GM19372 (cell line): ENCODE measurements around the gene P2RY2.

Experiments
- ATAC-seq: cut with Tn5 transposase; IDR thresholded peaks from one replicate; pipeline ENCODE4 v1.9.1; 2021; ENCODE audit warnings: mild to moderate bottlenecking, low read depth, moderate library complexity; ENCODE audit not compliant: unreplicated experiment

Gene P2RY2

DNA sequence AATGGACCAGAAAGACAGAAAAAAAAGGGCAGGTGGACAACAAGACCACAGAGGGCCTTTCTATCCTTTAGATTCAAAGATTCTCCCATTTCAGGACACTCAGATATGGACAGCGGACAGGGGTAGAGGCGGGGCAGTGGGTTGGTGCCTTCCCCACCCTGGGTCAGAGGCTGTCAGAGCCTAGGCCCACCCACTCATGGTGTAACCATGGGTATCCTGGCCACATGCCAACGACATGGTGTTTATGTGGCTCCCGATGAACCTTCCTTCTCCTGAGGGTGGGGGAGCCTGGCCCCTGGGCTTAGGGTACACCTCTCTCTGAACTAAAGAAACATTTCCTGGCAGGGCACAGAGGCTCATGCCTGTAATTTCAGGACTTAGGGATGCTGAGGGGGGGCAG lies 14.3 kb upstream of the P2RY2 start:
- no peak for ATAC-seq

DNA sequence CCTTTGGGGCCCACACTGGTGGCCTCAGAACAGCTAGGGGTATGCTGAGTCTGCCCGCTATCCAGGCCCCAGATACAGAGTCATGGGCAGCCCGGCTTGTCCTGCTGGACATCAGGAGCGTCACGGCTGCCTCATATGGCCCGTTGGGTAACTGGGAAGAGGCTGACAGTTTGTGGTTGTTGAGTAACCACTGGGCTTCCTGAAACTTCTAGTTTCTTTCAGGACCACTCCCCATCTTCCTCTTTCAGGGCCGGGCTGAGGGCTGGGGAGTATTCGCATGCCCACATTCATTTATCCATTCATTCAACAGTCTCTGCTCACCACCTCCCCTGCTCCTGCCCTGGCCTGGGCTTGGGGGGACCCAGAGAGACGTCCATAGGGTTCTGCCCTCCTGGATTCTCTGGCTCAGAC lies 13.4 kb upstream of the P2RY2 start:
- no peak for ATAC-seq

DNA sequence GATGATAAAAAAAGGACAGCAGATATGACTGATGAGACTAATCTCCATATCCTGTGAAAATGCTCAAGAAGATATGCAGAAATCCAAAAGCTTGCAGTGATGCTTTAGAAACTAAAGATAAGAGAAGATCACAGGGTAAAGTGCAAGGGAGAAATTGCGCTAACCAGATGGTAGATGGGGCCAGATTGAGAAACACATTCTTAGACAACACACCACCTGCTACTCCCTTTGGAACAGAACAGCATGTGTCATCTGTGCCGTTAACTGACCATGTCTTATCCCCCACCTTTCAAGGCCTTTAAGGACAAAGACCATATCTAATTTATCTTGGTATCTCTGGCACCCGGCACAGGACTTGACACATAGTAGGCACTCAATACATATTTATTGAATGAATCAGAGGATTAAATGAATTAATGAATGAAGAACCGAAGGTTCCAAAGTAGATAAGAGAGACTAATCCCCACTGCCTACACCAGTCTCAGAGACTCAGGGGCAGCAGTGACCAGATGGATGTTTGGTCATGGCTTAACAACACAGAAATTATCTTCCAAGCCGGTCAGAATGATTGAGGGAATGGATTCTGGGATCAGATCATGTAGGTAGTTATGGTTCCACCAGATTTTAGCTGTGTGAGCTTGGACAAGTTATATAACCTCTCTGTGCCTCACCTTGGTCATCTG lies 12.3 kb upstream of the P2RY2 start:
- ATAC-seq = no peak

DNA sequence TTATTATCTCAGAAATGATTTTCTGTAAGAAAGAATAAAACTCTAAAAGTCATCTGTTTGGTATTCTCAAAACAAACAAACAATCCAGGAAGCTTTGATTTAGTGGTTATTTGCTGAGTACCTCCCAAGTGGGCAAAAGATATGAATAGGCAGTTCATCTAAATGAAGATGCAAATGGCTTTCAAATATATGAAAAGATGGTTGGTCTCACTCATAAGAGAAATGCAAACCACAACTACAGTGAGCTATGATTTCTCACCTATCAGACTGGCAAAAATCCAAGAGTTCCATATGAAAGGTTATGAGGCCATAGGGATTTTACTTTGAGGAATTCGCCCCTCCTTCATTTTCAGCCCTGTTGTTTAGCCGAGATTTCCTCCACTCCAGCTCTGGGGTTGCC lies 11.3 kb upstream of the P2RY2 start:
- no peak for ATAC-seq

DNA sequence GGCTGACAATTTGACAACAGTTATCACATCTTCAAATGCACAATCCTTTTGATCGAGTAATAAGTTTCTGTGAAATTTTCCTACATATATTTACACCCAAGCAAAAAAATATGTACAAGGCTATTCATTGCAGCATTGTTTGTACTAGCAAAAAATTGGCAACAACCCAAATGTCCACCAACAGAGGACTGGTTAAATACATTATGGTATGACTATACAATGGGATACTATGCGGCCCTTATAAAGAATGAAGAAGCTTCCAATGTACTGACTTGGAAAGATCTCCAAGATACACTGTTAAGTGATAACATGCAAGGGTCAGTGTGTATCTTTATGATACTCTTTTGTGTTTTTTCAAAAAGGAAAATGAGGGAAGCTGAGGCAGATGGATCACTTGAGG lies 8.2 kb upstream of the P2RY2 start:
- no peak for ATAC-seq

DNA sequence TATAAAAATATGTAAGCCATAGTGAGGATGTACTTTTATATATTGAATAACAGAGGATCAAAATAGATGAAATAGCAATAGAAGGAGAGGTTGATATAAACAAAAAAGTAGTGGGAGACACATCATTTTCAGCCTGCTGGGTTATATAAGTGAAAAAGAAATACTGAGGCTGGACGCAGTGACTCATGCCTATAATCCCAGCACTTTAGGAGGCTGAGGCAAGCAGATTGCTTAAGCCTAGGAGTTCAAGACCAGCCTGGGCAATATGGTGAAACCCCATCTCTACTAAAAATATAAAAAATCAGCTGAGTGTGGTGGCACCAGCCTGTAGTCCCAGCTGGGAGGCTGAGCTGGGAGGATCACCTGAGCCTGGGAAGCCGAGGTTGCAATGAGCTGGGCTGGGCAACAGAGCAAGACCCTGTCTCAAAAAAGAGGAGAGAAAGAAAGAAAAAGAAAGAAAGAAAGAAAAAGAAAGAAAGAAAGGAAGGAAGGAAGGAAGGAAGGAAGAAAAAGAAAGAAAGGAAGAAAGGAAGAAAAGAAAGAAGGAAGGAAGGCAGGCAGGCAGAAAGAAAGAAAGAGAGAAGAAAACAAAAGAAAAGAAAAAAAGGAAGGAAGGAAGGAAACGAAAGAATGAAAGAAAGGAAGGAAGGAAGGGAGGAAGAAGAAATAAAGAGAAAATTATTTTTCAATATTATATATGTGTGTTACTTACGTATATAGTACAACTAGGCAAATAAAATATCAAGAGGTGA lies 7.0 kb upstream of the P2RY2 start:
- ATAC-seq = no peak

DNA sequence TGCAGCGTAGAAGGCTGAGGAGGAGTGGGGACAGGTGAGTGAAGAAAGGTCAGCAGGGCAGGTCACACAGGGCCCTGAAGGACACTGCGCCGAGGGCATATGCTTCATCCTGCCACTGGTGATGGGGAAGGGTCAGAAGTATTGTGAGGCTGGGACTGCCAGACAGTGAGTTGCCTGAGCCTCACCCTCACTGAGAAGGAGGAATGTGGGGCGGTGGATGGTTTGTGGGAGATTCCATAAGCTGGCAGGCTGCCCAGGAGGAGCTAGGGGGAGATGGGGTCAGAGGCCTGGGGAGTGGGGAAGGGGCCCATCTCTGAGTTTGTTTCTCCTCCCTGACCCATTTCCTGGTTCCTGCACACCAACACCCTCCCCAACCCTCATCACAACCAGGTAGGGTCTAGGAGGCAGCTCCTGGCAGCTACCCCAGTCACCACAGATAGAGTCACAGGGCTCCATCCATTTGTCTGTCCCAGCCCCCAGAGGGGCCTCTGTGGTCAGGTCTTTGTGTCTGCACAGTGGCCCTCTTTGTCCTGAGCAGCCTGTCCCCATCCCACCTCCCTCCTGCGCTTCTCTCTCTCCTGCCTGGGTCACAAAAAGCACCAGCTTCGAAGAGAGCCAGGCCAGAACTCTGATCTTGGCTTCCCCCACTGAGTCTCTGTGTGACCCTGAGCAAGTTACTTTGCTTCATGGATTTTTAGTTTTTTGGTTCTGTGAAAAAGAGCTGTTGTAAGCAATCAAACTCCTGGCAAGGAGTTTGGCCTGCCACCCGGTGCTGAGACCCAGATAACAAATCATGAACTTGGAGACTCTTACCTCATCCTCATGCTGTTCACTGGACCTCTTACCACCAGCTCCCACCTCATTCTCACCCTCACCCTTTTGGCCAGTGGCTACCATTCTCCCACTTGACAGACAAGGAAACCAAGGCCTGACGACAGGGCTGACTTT lies 4.6 kb upstream of the P2RY2 start:
- no peak for ATAC-seq

DNA sequence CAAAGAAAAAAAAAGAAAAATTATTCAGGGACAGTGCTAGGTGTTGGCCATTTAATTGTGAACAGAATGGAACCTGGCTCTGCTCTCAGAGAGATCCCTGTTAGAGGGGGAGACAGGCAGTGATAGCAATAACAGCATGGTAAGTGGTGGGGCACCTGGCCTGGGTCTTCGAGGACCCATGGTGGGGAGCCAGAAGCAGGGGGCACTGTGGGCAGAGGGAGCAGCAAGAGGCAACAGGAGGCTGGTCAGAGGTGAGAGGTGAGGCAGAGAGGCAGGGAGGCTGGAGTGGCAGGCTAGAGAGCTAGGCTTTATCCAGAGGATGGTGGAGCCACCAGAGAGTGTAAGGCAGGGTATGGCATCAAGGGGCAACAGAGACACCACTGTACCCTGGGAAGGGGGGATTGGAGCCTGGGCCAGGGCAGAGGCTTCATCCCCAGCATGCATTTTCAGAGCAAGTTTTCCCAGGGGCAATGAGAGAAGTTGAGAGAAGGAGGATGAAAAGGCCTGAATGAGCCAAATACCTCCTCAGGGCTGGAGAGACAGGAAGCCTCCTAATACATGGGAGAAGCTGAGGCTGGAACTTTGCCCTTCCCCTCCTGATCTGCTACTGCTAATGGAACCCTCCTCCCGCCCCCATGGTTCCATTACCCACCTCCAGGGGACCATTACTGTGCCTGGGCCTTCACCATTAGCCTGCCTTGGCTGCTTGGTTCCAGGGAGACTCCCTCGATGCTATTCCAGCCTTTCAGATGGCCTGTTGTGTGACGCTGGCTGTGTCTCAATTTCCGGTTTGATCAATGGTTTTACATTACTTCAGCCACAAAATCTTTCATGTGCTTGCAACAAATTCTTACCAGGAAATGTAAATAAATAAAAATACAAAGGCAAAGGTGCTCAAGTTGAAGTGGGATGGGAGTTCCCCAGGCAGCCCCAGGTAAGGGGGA lies 2.6 kb upstream of the P2RY2 start:
- ATAC-seq = no peak

DNA sequence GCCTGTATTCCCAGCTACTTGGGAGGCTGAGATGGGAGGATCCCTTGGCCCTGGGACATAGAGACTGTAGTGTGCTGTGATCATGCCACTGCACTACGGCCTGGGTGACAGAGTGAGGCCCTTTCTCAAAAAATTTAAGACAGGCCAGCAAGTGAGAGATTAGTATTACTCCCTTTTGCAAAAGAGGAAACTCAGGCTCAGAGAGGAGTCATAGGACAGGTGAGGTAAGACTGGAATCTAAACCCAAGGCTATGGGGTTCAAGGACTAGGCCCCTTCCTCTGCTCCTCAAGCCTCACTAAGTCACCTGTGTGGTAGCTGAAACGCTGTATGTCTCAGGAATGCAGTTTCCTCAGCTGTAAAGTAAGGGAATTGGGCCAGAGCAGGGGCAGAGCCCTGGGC lies 1.6 kb upstream of the P2RY2 start:
- ATAC-seq = no peak

DNA sequence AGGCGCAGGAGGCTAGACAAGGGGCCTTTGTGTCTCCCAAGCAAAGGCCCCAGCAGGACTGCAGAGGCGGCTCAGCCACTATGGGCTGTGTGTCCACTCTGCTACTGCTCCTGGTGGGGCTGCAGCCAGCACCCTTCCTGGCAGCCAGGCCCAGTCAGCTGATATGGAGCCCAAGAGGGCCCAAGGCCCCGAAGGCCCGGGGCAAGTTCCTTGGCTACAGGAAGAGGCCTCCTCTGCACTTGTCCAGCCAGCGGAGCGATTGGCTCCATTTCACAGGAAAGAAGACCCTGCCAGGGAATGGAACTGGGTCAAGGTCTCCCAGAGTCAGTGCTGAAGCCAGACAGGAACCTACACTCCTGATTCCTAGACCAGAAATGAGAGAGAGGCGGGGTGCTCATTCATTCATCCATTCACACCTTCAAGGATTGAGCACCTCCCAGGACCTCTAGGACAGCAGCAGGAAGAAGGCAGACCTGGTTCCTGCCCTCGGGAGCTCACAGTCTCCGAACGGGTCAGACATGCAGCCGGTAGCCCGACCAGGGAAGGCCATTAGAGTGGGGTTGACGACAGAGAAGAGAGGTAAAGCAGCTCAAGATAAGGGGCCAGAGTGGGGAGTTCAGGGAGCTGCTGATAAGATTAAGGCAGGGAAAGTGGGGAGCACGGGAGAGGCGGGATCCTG lies 811 bp upstream of the P2RY2 start:
- ATAC-seq = no peak

DNA sequence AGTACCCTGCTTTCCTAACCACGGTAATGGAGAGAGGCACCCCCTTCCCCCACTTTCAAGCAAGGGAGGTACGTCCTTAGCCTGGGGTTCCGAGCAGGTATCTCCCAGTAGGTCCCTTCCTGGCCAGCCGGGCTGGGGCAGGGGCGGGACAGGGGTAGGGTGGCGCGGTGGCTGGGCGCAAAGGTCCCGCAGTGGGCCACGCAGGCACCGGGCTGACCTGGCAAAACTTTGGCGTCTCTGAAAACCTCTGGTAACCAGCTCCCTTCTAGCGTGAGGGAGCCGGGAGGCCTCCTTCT lies 323 bp upstream of the P2RY2 start:
- no peak for ATAC-seq

DNA sequence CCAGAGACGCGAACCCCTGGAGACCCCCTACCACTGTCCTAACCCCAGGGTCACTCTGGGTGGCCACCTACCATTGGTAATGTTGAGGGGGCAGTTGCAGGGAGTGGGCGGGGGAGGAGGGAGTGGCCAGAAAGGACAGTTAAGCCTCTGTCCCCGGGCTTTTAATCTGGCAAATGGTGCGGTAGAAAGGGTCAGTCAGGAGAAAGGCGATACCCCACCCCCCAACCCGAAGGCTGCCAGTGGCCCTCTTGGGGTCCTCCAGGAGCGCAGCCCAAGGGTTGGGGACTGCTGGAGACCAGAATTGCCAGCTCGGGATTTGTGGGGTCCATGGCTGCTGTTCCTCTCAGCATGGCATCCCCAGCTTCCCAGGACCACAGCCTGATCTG lies 742 bp downstream of the P2RY2 start:
- ATAC-seq = no peak

DNA sequence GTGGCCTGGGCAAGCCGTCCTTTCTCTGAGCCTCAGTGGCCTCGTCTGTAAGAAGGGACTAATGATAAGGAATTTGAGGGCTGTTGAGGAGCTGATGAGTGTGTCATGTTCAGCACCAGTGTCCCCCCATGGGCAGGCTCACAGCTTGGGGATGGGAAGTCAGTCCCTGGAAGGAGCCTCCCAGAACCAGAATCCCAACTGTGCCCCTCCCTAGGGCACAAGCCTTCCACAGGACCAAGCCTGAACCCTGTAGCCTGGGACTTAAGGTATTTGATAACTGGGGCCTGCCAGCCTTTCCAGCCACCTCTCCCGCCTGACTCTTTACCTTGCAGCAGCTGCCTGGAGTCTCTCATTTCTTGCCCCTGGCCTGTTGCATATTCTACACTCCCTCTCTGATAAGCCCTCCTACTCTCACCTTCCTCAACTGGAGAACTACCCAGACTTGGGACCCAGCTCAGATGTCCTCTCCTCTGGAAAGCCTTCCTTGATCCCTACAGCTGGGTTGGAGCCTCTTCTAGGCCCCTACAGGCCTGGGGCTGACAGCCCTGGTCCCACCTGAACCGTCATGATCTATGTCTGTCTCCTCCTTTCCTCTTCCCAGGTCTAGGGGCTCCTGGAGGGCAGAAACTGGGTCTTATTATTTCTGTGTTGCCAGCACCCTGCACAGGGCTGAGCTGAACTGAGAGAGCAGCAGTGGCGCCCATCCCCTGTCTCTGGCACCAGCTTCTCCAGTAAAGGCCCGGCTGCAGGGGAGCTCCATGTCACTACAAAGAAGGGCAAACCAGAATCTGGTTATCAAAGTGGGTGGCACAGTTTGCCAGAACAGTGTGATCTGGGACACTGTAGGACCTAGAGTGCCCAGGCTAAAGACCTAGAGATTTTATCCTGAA lies 1.6 kb downstream of the P2RY2 start:
- no peak for ATAC-seq

DNA sequence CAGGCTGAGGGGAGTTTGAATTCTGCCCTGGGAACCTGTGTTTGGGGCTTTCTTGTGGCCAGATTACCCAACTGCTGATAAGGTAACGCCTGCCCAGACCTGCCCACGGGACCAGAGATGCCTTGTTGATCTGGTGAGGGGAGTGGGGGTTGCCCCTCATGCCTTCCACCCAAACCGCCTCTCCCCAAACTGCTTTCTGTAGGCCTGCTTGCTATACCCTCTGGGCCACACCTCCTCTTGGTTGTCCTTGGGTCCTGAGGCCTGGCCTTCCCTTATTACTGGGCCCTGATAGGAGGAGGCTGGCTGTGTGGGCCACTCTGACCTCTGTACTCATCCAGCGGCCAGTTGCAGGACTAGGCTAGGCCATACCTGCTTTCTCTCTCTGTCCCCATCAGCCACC lies 3.4 kb downstream of the P2RY2 start:
- ATAC-seq = no peak

DNA sequence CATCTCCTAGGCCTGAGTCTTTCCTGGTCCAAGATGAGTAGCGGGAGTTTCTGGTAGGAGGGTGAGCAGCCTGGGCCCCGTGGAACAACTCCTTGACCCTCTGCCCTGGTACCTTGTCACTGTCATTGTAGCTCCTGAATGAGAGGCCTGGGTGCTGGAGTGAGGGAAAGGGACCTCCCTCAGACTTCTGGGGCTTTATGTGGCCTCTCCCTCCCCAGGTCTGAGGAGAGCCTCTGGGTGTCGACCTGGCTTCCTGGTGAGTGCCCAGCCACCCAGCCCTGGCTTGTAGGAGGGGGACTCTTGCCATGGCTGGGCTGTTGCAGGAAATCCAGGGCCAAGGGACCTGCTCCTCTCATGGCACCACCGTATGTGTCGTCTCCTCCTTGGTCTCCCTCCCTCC lies 3.9 kb downstream of the P2RY2 start:
- no peak for ATAC-seq

DNA sequence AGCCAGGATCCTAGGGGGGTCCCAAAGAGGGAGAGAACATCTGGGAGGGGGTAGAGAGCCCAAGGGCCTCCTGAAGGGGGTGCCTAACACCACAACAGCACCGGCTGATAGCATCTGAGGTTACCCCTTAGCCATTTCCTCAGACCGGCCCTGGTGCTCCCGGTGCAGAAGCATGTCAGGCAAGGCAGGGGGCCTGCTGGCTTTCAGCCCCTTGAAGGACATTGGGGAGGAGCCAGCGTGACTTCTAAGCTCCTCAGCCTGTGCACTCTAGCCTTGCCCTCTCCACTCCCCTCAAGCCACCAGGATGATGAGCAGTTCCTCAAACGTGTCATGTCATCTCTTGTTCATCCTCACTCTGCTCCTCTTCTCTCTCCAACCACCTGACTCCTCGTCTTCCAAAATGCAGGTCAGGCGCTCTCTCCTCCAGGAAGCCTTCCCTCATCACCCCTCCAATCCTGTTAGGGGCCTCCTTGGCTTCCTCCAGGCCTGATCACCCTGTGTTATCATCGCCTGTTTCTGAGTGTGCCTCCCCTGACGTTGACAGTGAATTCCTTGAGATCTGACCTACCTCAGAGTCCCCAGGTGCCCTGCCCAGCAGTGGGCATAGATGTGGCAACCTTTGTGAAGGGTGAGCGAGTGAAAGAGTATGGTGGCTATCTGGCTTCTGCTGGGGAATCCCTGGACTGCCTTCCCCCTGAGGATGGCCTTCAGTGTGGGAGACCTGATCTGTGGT lies 6.1 kb downstream of the P2RY2 start:
- ATAC-seq = no peak

DNA sequence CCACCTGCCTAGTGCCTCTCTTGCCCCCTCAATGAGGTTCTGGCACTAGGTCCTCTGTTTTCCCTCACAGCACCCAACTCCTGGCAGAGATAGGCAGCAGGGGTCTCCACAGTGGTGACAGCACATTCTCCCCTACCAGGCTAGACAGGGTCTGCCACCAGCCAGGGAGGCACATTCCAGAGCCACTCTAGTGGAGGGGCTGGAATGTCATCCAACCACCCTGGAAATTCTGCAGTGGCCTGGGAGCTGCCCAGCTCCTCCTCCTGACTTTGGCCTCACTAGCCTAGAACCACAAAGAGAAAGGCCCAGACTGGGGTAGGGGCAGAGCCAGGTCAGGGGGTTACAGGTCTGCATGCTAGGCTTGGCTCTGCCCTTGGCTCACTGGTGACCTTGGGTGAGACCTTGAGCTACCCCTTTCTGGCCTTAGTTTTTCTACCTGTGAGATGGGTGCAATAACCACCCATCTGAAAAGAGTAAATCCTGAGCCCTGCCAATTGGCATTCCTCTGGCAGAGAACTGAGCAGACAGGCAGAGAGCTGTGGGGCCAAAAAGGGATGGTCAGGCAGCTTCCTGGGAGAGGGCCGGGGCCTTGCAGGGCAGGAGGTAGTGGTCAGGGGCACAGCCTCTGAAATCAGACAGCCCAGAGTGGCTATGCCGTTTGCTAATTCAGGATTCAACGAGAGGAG lies 7.1 kb downstream of the P2RY2 start:
- no peak for ATAC-seq

DNA sequence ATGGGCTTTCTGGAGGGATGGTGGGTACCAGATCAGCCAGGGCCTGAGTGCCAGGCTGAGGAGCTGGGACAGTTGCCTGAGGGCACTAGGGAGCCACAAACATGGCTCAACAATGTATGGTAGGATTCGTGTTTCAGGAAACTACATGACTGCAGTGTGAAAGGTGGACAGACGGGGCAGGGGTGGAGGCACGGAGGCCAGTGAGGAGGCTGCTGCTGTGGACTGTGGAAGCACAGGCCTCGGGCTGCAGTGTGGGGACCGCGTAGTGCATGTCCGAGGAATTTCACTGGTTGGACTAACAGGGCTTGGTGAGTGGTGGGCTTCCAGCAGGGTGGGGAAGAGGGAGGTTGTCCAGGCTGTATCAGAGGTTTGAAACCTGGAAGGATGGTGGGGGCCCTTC lies 7.8 kb downstream of the P2RY2 start:
- no peak for ATAC-seq
